HEK293T (cell line): ENCODE measurements around the gene ZMAT3.

Experiments
- CTCF ChIA-PET: fragments of 350-600 bp; formaldehyde crosslinking; extraction: SDS; loops from one replicate; lab custom pipeline; 2021; ENCODE audit warnings: antibody characterized with exemption, inconsistent platforms; lab: Yijun Ruan, JAX
- POLR2A ChIA-PET: fragments of 350-600 bp; formaldehyde crosslinking; extraction: SDS; loops from one replicate; lab custom pipeline; 2020; ENCODE audit warnings: antibody characterized with exemption, inconsistent platforms; lab: Yijun Ruan, JAX
- DNase-seq: peaks from one replicate; pipeline ENCODE4 v3.0.0; 2012; ENCODE audit warnings: mixed read lengths; ENCODE audit errors: extremely low spot score
- ARNT ChIP-seq: fragments of 450-650 bp; IDR thresholded peaks from 2 replicates; pipeline ENCODE4 v1.6.1; 2017; ENCODE audit warnings: mild to moderate bottlenecking
- BHLHE40 ChIP-seq: fragments of 450-650 bp; IDR thresholded peaks from 2 replicates; pipeline ENCODE4 v1.6.1; 2016; ENCODE audit warnings: mild to moderate bottlenecking, moderate library complexity, borderline replicate concordance
- CTBP1 ChIP-seq: fragments of 450-650 bp; IDR thresholded peaks from 2 replicates; pipeline ENCODE4 v1.6.1; 2016; ENCODE audit warnings: borderline replicate concordance
- ELF4 ChIP-seq: fragments of 450-650 bp; IDR thresholded peaks from 2 replicates; pipeline ENCODE4 v1.6.1; 2017; ENCODE audit warnings: antibody characterized with exemption
- FOXA1 ChIP-seq: fragments of 450-650 bp; IDR thresholded peaks from 2 replicates; pipeline ENCODE4 v1.6.1; 2016; ENCODE audit warnings: mild to moderate bottlenecking
- FOXK2 ChIP-seq: fragments of 450-650 bp; IDR thresholded peaks from 2 replicates; pipeline ENCODE4 v1.6.1; 2016; ENCODE audit warnings: mild to moderate bottlenecking
- FOXM1 ChIP-seq: fragments of 450-650 bp; IDR thresholded peaks from 2 replicates; pipeline ENCODE4 v1.6.1; 2017; ENCODE audit warnings: mild to moderate bottlenecking, borderline replicate concordance
- HDGF ChIP-seq: fragments of 450-650 bp; IDR thresholded peaks from 2 replicates; pipeline ENCODE4 v1.6.1; 2017; ENCODE audit warnings: antibody characterized with exemption, borderline replicate concordance
- L3MBTL2 ChIP-seq: fragments of 450-650 bp; conservative IDR thresholded peaks from 2 replicates; pipeline ENCODE4 v1.6.1; 2016; ENCODE audit warnings: mild to moderate bottlenecking
- LEF1 ChIP-seq: fragments of 450-650 bp; IDR thresholded peaks from 2 replicates; pipeline ENCODE4 v1.6.1; 2017; ENCODE audit warnings: mild to moderate bottlenecking, borderline replicate concordance
- NFRKB ChIP-seq: fragments of 450-650 bp; IDR thresholded peaks from 2 replicates; pipeline ENCODE4 v1.6.1; 2016; ENCODE audit warnings: mild to moderate bottlenecking, moderate library complexity
- SP1 ChIP-seq: fragments of 450-650 bp; IDR thresholded peaks from 2 replicates; pipeline ENCODE4 v1.6.1; 2017
- SUZ12 ChIP-seq: fragments of 450-650 bp; IDR thresholded peaks from 2 replicates; pipeline ENCODE4 v1.6.1; 2016; ENCODE audit warnings: mild to moderate bottlenecking
- TARDBP ChIP-seq: fragments of 450-650 bp; IDR thresholded peaks from 2 replicates; pipeline ENCODE4 v1.6.1; 2016
- ZNF384 ChIP-seq: fragments of 450-650 bp; IDR thresholded peaks from 2 replicates; pipeline ENCODE4 v1.6.1; 2016
- TF ChIP-seq, protein P1 (sequence below): fragments of 450-650 bp; IDR thresholded peaks from 2 replicates; pipeline ENCODE4 v1.6.1; 2016

Gene ZMAT3

GRCh38 chr3:179082416-179082815 is 10.8 kb upstream of the ZMAT3 start:
- TF ChIP-seq, protein P1, sequence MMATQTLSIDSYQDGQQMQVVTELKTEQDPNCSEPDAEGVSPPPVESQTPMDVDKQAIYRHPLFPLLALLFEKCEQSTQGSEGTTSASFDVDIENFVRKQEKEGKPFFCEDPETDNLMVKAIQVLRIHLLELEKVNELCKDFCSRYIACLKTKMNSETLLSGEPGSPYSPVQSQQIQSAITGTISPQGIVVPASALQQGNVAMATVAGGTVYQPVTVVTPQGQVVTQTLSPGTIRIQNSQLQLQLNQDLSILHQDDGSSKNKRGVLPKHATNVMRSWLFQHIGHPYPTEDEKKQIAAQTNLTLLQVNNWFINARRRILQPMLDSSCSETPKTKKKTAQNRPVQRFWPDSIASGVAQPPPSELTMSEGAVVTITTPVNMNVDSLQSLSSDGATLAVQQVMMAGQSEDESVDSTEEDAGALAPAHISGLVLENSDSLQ = no peak
- no peak for TF ChIP-seq ARNT
- TF ChIP-seq HDGF = no peak
- TF ChIP-seq SUZ12 = no peak
- no peak for TF ChIP-seq LEF1
- no peak for TF ChIP-seq TARDBP
- no peak for TF ChIP-seq FOXA1
- TF ChIP-seq NFRKB = no peak
- TF ChIP-seq FOXM1 = no peak
- no peak for TF ChIP-seq CTBP1
- no peak for TF ChIP-seq BHLHE40
- no peak for TF ChIP-seq SP1
- no peak for TF ChIP-seq FOXK2
- CTCF ChIA-PET = no interaction called here
- no peak for DNase-seq
- POLR2A ChIA-PET = interaction anchor here (1.9 kb wide), 1 partner anchor 11 kb away, joined by 9 read pairs; the partner anchor contains the start of gene ZMAT3

DNA sequence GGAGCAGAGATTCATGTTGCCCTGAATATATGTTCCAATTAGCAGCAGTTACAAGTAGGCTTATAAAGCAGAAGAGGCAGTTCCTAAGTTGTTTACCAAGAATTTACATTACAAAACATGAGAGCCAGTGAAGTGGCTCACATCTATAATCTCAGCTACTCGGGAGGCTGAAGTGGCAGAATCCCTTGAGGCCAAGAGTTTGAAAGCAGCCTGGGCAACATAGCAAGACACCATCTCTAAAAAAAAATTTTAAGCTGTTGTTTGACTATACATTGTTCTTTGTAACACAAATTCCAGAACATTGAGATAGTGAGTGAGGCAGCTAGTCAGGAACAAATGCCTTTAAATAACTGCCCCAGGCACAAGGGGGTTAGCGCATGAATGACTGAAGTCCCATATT is 10.3 kb upstream of the ZMAT3 start:
- TF ChIP-seq LEF1 (no peak), TARDBP (no peak), NFRKB (no peak), SP1 (no peak), FOXK2 (no peak), BHLHE40 (no peak), SUZ12 (no peak), ELF4 (no peak), ARNT (no peak), L3MBTL2 (no peak), FOXM1 (no peak), FOXA1 (no peak), ZNF384 (no peak), HDGF (no peak), CTBP1 (no peak)
- TF ChIP-seq, protein P1 = no peak
- DNase-seq = no peak
- CTCF ChIA-PET = no interaction called here
- POLR2A ChIA-PET = interaction anchor here (1.9 kb wide), 1 partner anchor 10 kb away, joined by 9 read pairs; the partner anchor contains the start of gene ZMAT3

GRCh38 chr3:179079537-179079936 is 7.9 kb upstream of the ZMAT3 start:
- ChIA-PET POLR2A (no interaction called here), CTCF (no interaction called here)
- DNase-seq = no peak

DNA sequence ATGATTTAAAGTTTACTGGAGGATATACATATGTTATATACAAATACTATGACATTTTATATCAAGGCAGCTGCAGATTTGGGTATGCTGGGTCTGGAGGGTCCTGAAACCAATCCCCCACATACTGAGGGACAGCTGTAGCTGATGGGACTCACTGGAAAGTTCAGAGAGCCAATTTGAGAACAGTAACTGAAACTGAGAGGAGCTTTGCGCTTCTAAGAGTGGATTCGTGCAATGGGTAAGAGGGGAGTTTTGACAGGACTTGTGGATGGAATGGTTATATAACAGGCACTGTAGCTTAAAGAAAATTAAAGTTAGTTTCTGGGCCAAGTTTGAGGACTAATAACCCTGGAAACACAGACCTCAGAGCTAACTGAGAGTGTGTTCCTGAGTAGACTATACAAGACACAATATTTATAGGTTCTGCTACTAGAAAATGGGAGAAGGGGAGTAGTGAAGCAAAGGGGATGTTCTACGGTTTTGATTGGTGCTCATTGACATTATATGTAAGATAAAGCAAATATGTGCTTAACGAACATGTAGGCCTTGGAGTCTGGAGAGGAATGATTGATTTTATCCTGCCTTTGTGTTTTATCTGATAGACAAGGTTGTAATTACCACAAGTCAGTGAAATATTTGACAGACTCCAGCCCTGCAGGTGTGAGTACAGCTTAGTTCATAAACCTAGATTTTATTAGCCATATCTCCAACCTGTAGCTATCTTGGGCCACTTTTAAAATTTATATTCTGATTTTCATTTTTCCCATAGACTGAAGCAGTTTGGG is 4.8 kb upstream of the ZMAT3 start:
- DNase-seq = no peak
- TF ChIP-seq, protein P1 = no peak
- no peak for TF ChIP-seq ELF4
- no peak for TF ChIP-seq CTBP1
- no peak for TF ChIP-seq FOXK2
- no peak for TF ChIP-seq TARDBP
- TF ChIP-seq FOXM1 = no peak
- TF ChIP-seq SUZ12 = no peak
- no peak for TF ChIP-seq L3MBTL2
- no peak for TF ChIP-seq NFRKB
- no peak for TF ChIP-seq ZNF384
- CTCF ChIA-PET = no interaction called here
- POLR2A ChIA-PET = no interaction called here

More at GRCh38 chr3:179079537-179079936, 7.9 kb upstream of the ZMAT3 start:
- TF ChIP-seq BHLHE40 (no peak), L3MBTL2 (no peak), CTBP1 (no peak), TARDBP (no peak), LEF1 (no peak), FOXK2 (no peak), SUZ12 (no peak), ELF4 (no peak), ARNT (no peak), NFRKB (no peak), FOXA1 (no peak), SP1 (no peak), ZNF384 (no peak), FOXM1 (no peak), HDGF (no peak)
- TF ChIP-seq, protein P1 = no peak

GRCh38 chr3:179074656-179075055 is 3.0 kb upstream of the ZMAT3 start:
- TF ChIP-seq ARNT = no peak
- TF ChIP-seq NFRKB = no peak
- no peak for TF ChIP-seq HDGF
- no peak for TF ChIP-seq FOXA1
- no peak for TF ChIP-seq LEF1
- TF ChIP-seq ELF4 = no peak
- TF ChIP-seq CTBP1 = no peak
- TF ChIP-seq, protein P1 = no peak
- no peak for TF ChIP-seq ZNF384
- TF ChIP-seq BHLHE40 = no peak
- no peak for TF ChIP-seq SP1
- no peak for TF ChIP-seq SUZ12
- no peak for TF ChIP-seq TARDBP
- TF ChIP-seq L3MBTL2 = no peak
- no peak for TF ChIP-seq FOXK2
- TF ChIP-seq FOXM1 = no peak
- CTCF ChIA-PET = no interaction called here
- DNase-seq = no peak
- POLR2A ChIA-PET = no interaction called here
